A673 (cell line): ENCODE measurements around the gene CCDC158.
A peak's percentile ranks its signal among the peaks of the same experiment; 100 is the strongest.

Experiments
- CTCF ChIP-seq: fragments of 300-800, 200-600 bp; sonication (generic); conservative IDR thresholded peaks from 2 replicates; pipeline ENCODE4 v1.5.1; 2017; ENCODE audit warnings: low read depth, mild to moderate bottlenecking, antibody characterized with exemption, low read length, moderate library complexity, mixed read lengths
- EZH2 ChIP-seq: fragments of 200-600 bp; sonication (generic); IDR thresholded peaks from 2 replicates; pipeline ENCODE4 v1.6.1; 2017; ENCODE audit warnings: borderline replicate concordance, low read depth, mild to moderate bottlenecking, mixed read lengths, antibody characterized with exemption, low read length; ENCODE audit not compliant: poor library complexity, severe bottlenecking

GRCh38 chr4:76435528-76436319 is 14.8 kb upstream of the CCDC158 start:
- TF ChIP-seq CTCF (0 out of 2 replicates have a peak, but pooled peaks have one; percentile 11), EZH2 (no peak)
